ENCODE results near the gene KISS1R.

- no peak for TF ChIP-seq CTCF (IDR thresholded peaks at IDR 0.05; ENCODE audit: low read depth, low read length, missing input control)
- TF ChIP-seq RXRA (IDR thresholded peaks at IDR 0.05) = no peak
- no peak for TF ChIP-seq HNF4A (conservative IDR thresholded peaks at IDR 0.05)
- TF ChIP-seq GABPA (IDR thresholded peaks at IDR 0.05 in 1 of 2, conservative IDR thresholded peaks at IDR 0.05 in 1 of 2) = no peak
- no peak for TF ChIP-seq FOXA1 (IDR thresholded peaks at IDR 0.05)
- TF ChIP-seq RAD21 (IDR thresholded peaks at IDR 0.05) = no peak
Measured at GRCh38 chr19:872266-872951, 44.7 kb upstream of the KISS1R start.

Data from liver (tissue), 3 donors.